Fibroblast of gingiva (primary cell): ENCODE data around the gene ALDH9A1.
"Not testable (repeated sequence)": the region's sequence is repeated elsewhere in the genome, so short reads cannot be mapped to it uniquely, and the experiment has no call there.

Experiments
- DNase-seq: peaks from one replicate; pipeline ENCODE4 v3.0.0-alpha.2; 2011; ENCODE audit warnings: low read depth

ALDH9A1 gene

DNA sequence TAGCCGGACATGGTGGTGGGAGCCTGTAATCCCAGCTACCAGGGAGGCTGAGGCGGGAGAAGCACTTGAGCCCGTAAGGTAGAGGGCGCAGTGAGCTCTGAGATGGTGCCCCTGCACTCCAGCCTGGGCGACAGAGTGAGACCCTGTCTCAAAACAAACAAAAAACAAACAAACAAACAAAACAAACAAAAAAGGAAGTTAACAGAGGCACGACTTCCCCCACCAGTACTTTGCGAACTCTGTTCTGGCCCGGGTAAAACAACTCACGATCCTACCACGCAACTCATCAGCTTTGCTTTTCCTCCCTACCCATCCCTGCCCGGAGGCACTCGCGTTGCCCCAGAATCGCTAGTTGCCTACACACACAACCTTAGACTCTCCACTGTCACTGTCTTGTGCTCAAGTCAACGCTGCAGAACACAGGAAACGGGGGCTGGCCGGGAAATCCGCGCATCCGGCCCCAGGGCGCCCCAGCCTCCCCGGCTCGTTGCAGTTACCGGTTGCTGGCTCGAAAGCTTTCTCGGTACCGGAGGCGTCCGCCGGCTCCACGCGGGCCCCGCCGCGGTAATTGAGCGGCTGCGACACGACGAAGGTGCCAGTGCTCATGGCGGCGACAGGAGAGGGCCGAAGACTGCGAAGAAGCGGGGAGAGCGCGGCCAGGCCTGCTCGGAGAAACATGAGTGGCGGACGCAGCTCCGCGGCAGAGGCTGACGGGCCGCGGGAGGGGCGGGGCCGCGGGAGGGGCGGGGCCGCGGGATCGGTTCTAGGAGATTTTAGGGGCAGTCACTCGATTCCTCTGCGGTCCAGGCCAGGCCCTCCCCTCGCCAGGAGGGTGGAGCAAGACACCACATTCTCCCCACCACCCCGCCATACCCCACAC lies at the start of gene ALDH9A1:
Gene ALDH9A1 (minus strand): TSS at position 682 of the 880 bp plus-strand sequence. CDS start 4 bp downstream, at position 678.
- DNase-seq: peak; percentile 89

- DNase-seq: no peak
Observed at GRCh38 chr1:165747632-165748447, 49.5 kb upstream of the ALDH9A1 start.

GRCh38 chr1:165744913-165745312 lies 46.6 kb upstream of the ALDH9A1 start:
- not testable (repeated sequence) for DNase-seq

DNA sequence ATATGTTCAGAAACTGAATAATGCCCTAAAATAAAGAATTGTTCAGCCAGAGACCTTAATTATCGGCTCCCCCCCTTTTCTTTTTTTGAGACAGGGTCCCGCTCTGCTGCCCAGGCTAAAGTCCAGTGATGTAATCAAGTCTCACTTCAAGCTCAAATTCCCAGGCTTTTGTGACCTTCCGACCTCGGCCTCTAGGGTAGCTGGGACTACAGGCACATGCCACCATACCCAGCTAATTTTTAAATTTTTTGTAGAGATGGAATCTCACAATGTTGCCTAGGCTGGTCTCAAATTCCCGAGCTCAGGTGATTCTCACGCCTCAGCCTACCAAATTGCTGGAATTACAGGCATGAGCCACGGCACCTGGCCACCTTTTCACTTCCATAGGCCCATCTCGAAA lies 43.8 kb upstream of the ALDH9A1 start:
- no peak for DNase-seq

GRCh38 chr1:165738794-165739193 lies 40.4 kb upstream of the ALDH9A1 start:
- no peak for DNase-seq

- peak; percentile 4 for DNase-seq
Observed at GRCh38 chr1:165737196-165737595, 38.8 kb upstream of the ALDH9A1 start.

DNA sequence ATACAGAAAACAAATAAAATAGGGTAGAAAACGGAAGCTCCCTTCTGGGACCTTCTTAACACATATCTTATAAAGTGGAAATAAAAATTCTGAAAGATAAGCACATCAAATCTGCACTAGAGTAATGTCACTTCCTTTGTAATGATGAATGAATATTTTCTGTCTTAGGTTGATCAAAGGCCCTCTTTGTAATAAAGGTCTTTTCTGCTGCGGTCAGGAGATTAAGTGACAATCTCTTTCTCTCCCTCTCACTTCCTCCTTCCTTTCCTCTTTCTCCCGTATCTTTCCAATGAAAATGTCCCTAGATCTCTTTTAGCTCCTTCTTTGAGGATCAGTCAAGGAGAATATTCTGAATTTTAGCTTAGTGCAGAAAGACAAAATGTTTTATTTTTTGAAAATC lies 36.5 kb upstream of the ALDH9A1 start:
- DNase-seq: no peak

- DNase-seq: no peak
Observed at GRCh38 chr1:165726841-165727240, 28.5 kb upstream of the ALDH9A1 start.

- DNase-seq: no peak
Observed at GRCh38 chr1:165726169-165726568, 27.8 kb upstream of the ALDH9A1 start.

- peak; percentile 55 for DNase-seq
Observed at GRCh38 chr1:165717918-165718515, 19.7 kb upstream of the ALDH9A1 start.

- DNase-seq: not testable (repeated sequence)
Observed at GRCh38 chr1:165716265-165717051, 18.1 kb upstream of the ALDH9A1 start.

DNA sequence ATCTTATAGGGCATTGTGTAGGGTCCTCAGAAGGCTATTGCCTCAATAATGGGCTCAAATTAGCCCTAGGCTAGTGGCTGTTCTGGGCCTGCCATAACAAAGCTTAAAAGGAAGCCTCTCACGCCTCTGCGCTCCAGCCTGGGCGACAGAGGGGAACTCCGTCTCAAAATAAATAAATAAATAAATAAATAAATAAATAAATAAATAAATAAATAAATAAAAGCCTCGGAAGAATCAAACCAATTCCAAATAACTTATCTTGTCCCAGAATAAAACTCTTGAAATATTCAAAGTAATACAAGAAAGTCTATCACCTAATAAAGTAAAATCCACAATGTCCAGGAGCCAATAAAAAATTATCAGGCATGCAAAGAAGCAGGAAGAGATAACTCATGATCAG lies 14.4 kb upstream of the ALDH9A1 start:
- no peak for DNase-seq

GRCh38 chr1:165707984-165708706 lies 9.8 kb upstream of the ALDH9A1 start:
- DNase-seq: no peak

GRCh38 chr1:165703648-165704047 lies 5.3 kb upstream of the ALDH9A1 start:
- no peak for DNase-seq

- not testable (repeated sequence) for DNase-seq
Observed at GRCh38 chr1:165701922-165702321, 3.6 kb upstream of the ALDH9A1 start.

DNA sequence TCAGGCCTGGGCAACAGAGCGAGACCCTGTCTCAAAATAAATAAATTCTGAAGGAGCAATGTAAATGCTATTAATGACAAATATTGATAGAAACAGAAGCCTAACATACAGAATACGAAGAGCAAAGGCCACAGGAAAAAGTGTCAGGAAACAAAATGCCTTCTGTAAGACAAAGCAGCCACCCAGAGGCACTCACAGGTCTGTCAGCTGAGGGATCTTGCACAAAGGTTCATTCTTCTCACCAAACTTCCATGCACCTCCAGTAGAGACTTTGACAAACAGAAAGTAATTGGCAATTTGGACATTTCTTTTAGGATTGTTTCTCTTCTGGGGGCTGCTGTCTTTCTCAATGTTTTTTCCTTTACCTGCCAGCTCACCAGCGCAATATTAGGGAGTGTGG lies 1.2 kb upstream of the ALDH9A1 start:
- no peak for DNase-seq

- no peak for DNase-seq
Observed at GRCh38 chr1:165698761-165699052, 345 bp upstream of the ALDH9A1 start.

GRCh38 chr1:165697491-165697880 lies 876 bp downstream of the ALDH9A1 start:
- DNase-seq: no peak

GRCh38 chr1:165696625-165697100 lies 1.7 kb downstream of the ALDH9A1 start:
- peak; percentile 97 for DNase-seq

DNA sequence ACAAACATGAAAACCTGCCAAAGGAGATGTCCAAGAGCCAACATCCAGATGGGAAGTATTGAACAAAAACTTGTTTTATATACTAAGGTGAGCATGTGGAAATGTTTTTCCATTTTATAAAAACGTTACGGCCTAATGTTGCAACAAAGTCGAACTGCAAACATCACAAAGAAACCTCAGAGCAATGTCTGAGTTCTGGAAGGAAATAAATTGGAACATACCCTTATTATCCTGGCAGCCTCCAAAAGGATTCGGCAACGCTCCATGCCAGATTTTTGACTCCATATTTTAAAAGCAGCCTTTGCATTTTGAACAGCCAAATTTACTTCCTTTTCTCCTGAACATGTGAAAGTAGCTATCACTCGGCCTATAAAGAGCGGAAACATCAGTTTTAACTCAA lies 3.3 kb downstream of the ALDH9A1 start:
- peak; percentile 40 for DNase-seq

- DNase-seq: no peak
Observed at GRCh38 chr1:165688046-165688445, 10.3 kb downstream of the ALDH9A1 start.
